NCI-H2081 (cell line): ENCODE results near the gene TRPV4.
A peak's percentile ranks its signal among the peaks of the same experiment; 100 is the strongest.

Experiments used
- DNase-seq, 2 experiments: peaks; one replicate each; lab custom pipeline; 2025; lab: John Stamatoyannopoulos, UW

TRPV4 gene

GRCh38 chr12:109739747-109740693 is 93.2 kb downstream of the TRPV4 start:
- DNase-seq, result no peak

DNA sequence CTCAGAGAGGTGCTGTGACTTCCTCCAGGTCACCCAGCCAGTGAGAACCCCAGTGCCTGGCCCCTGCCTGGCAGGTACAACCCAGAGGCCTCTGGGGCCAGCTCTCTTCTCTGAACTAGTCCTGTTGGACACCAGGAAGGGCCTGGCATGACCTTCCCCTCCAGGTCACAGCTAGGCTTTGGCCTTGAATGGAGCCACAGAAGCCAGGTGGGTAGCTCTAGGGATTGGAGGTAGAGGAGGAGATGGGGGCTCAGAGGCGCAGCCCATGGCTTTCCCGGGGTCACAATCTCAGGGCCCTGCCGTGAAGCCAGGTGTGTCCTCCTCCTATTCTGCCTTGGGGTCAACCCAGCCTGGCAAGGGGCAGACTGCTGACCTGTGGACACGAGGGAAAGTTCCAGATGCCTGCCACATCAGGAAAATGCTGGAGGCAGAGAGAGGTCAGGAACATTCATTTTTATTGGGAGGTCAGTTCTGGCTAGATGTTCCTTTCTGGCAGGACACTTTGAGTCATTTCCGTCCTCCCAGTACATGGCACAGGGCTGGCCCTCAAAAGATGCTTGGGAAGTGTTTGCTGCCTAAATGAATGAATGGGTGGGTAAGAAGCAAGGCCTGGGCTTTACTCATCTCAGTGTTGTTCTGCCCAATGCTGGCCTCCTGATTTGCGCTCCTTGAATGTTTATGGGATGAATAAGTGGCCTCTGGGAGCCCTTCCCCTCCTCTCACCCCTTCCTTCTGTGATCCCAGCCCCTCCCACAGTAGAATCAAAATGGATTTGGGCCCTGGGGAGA is 94.1 kb downstream of the TRPV4 start:
- DNase-seq, result no peak

- DNase-seq, result no peak
Measured at GRCh38 chr12:109738209-109738608, 95.0 kb downstream of the TRPV4 start.

DNA sequence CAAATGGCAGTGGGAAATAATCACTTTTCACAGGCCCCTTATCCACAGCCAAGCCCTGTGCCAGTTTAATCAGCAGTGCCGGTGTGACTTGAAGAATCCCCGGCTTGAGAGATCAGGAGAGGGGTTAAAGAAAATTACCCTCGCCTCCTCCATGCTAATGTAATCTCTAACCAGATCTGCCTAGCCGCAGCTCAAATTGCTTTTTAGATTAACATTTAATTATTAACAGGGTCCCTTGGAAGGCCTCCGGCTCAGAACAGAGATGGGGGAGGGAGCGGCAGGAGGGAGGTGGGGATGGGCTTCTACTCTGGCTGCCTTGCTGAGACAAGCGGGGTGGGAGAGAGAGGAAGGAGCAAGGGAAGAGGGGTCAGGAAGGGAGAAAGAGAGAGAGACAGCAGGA is 95.6 kb downstream of the TRPV4 start:
- no peak for DNase-seq

- no peak for DNase-seq
Measured at GRCh38 chr12:109737126-109737525, 96.1 kb downstream of the TRPV4 start.

DNA sequence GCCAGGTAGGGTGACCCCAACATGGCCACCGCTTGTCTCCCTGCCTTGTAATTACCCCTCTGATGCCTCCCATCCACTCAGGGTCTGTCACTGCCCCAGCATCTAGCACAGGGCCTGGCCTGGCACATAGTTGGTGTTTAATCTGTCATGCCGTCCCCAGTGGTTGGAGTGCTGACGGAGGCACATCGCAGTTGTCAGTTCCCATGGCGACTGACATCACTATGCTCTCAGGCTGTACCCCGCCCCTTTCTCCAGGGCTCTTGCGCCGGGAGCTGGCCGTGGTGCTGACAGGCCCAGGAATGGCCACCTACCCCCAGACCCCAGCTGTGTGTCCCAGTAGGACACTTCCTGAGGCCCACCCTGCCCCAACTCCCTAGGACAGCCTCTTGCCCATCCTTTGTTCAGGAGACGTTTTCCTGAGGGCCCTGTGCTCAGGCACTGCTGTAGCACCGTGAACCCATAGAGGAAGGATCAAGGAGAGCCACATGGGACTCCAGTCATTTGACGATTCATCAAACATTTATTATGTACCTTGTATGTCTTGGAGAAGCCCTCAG is 96.6 kb downstream of the TRPV4 start:
- no peak for DNase-seq

DNA sequence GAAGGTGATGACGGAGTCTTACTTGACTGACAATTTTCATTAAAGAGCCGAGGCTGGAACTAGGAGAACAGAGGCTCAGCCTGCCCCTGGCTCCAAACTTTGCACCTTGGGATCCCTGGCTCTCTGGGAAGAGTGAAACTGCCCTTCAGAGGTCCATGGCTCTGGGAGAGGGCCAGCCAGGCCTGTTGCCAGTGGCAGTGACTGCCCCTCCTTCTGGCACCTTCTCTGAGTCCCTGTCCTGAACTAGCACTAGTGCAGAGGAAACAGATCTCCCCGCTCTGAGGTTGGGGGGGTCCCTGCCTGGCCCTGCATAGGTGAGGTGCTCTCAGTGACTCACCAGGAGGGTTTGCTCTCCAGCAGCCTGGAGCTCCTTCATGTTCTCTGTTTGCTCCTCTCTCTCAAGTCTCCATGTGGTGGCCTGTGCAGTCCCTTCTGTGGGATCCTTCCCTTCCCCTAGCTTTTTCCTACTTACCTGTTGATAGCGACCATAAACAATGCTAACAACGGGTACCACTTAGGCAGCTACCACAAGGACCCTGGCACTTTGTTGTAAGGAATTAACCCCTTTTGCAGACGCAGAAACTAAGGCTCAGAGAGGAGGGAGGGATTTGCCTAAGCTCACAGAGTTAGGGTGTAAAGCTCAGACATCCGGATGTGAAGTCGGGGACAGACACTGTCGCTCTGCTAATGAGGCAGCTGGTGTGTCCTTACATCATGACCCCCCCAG is 97.2 kb downstream of the TRPV4 start:
- no peak for DNase-seq

DNA sequence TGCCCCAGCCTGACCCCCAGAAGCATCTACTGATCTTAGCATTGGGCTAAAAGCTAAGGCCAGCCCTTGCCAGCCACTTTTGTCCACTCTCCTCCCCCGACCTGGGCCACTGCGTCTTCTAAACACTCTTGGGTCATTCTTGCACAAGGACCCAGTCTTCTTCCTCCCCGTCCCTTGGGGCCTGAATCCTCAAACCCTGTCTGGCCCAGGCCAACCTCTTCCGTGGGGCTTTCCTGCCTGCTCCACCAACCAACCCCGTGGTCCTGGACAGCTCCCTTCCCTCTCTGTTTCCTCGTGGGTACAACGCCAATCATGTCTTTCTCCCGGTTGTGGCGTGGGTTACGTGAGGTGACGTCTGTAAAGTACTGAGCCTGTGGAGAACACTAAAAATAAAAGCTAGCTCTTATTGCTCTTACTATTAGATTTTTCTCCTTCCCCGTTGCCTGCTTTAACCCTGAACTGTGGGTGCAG is 98.1 kb downstream of the TRPV4 start:
- no peak for DNase-seq

- peak; percentile 52 to 83 for DNase-seq
Measured at GRCh38 chr12:109734219-109735000, 98.8 kb downstream of the TRPV4 start.
